22Rv1 (cell line): ENCODE results near the gene SORCS2.

Source experiments
- H3K27ac ChIP-seq: fragments of 450-650 bp; 2 replicates; pipeline ENCODE4 v1.5.1; 2017
- CTCF ChIP-seq: fragments of 450-650 bp; IDR thresholded peaks from 2 replicates; pipeline ENCODE4 v1.5.1; 2017; ENCODE audit warnings: mild to moderate bottlenecking
- ZFX ChIP-seq: fragments of 450-650 bp; IDR thresholded peaks from 2 replicates; pipeline ENCODE4 v1.6.1; 2017; ENCODE audit warnings: antibody characterized with exemption, borderline replicate concordance

SORCS2 gene

GRCh38 chr4:7584098-7584497 is 391.8 kb downstream of the SORCS2 start:
- H3K27ac ChIP-seq, result no peak overlapping the region
- TF ChIP-seq CTCF (no peak), ZFX (no peak)

GRCh38 chr4:7584606-7585159 is 392.3 kb downstream of the SORCS2 start:
- TF ChIP-seq CTCF (no peak), ZFX (no peak)
- no peak overlapping the region for H3K27ac ChIP-seq

GRCh38 chr4:7585768-7586167 is 393.4 kb downstream of the SORCS2 start:
- TF ChIP-seq CTCF (no peak), ZFX (no peak)
- H3K27ac ChIP-seq, result no peak overlapping the region

- TF ChIP-seq CTCF, result no peak
- no peak for TF ChIP-seq ZFX
- H3K27ac ChIP-seq, result no peak overlapping the region
Observed at GRCh38 chr4:7587433-7588405, 395.4 kb downstream of the SORCS2 start.

- no peak overlapping the region for H3K27ac ChIP-seq
- TF ChIP-seq CTCF (no peak), ZFX (no peak)
Observed at GRCh38 chr4:7590189-7590588, 397.9 kb downstream of the SORCS2 start.

- TF ChIP-seq ZFX (no peak), CTCF (no peak)
- H3K27ac ChIP-seq, result no peak overlapping the region
Observed at GRCh38 chr4:7590899-7591298, 398.6 kb downstream of the SORCS2 start.
